K562 (cell line): ENCODE results near the gene VTA1. TPM values are rescaled to one million over a fixed set of nuclear protein-coding genes. Genes with fewer than 3 reads are reported as not detected.

Source experiments
- ATAC-seq: fragments of 200-7000 bp; cut with Tn5 transposase; 3 replicates; pipeline ENCODE4 v1.9.1; 2020; ENCODE audit warnings: moderate library complexity
- BruUV-seq: library from RNA; stranded (reverse); fragments of 400-500 nt; replicated peaks from 2 replicates; lab custom pipeline; 2021; lab: Mats Ljungman, UMichigan
- CTCF ChIA-PET: fragments of 300-600 bp; formaldehyde crosslinking; extraction: SDS; loops from one replicate; lab custom pipeline; 2021; ENCODE audit warnings: low intra/inter-chr PET ratio; lab: Yijun Ruan, JAX
- POLR2A ChIA-PET: fragments of 300-600, 350-650 bp; sonication (Branson Sonifier 250); formaldehyde crosslinking; extraction: SDS; loops from one replicate; lab custom pipeline; 2021; ENCODE audit warnings: antibody characterized with exemption, inconsistent platforms; lab: Yijun Ruan, JAX
- DNase-seq, 4 experiments: peaks; one replicate each; pipeline versions ENCODE4 v3.0.0 to v3.0.0-alpha.2; 2011 to 2018; ENCODE audit warnings: low spot score in 3 of 4, mixed read lengths in 3 of 4; ENCODE audit errors: extremely low read depth in 1 of 4
- FAIRE-seq: peaks from 2 replicates; lab custom pipeline; 2011; peaks lifted over from hg19 to GRCh38; lab: Jason Lieb, UNC
- H2AFZ ChIP-seq: 2 replicates; pipeline ENCODE4 v1.6.0; 2011; ENCODE audit warnings: low read depth, low read length, control low read depth, inconsistent platforms
- H3K27ac ChIP-seq: fragments of 200-600 bp; 3 replicates; pipeline ENCODE4 v1.8.0; 2011; ENCODE audit warnings: low read depth, mild to moderate bottlenecking, control low read depth, inconsistent platforms, low read length, moderate library complexity, mixed read lengths; ENCODE audit errors: extremely low read depth
- H3K27me3 ChIP-seq, 2 experiments: fragments of 300-600 bp in 1 of 2; 2 replicates in 1 of 2; 3 replicates in 1 of 2; pipeline versions ENCODE4 v1.6.0 to v1.8.0; 2011; ENCODE audit warnings: inconsistent platforms in 2 of 2, low read length in 2 of 2, mild to moderate bottlenecking in 1 of 2, mixed read lengths in 1 of 2, moderate library complexity in 1 of 2; ENCODE audit not compliant: control insufficient read depth in 2 of 2, insufficient read depth in 2 of 2
- H3K36me3 ChIP-seq: fragments of 300-600 bp; 3 replicates; pipeline ENCODE4 v1.8.0; 2011; ENCODE audit warnings: mild to moderate bottlenecking, low read length, inconsistent platforms; ENCODE audit not compliant: control insufficient read depth, insufficient read depth
- H3K4me1 ChIP-seq, 2 experiments: fragments of 200-600 bp in 1 of 2; replicated peaks in 1 of 2; 2 replicates in 1 of 2; 3 replicates in 1 of 2; pipeline versions ENCODE4 v1.5.1 to v1.8.0; 2011; ENCODE audit warnings: inconsistent platforms in 2 of 2, low read length in 2 of 2, mild to moderate bottlenecking in 1 of 2, mixed read lengths in 1 of 2, moderate library complexity in 1 of 2; ENCODE audit not compliant: control insufficient read depth in 2 of 2, insufficient read depth in 2 of 2
- H3K4me2 ChIP-seq: 2 replicates; pipeline ENCODE4 v1.6.1; 2011; ENCODE audit warnings: low read length, control low read depth, inconsistent platforms, mixed read lengths; ENCODE audit not compliant: insufficient read depth
- H3K4me3 ChIP-seq: fragments of 200-600 bp; sonication (generic), shearing (Covaris generic); 2 replicates; pipeline ENCODE4 v1.5.1; 2016; ENCODE audit warnings: control low read depth, inconsistent platforms
- H3K79me2 ChIP-seq: fragments of 200-600 bp; 3 replicates; pipeline ENCODE4 v1.8.0; 2011; ENCODE audit warnings: low read length, inconsistent platforms; ENCODE audit not compliant: control insufficient read depth, insufficient read depth
- H3K9ac ChIP-seq, 2 experiments: 2 replicates each; pipeline versions ENCODE4 v1.6.0 to v1.6.1; 2011; ENCODE audit warnings: low read depth in 2 of 2, low read length in 2 of 2, control low read depth in 1 of 2, inconsistent platforms in 1 of 2, mild to moderate bottlenecking in 1 of 2, mixed read lengths in 1 of 2; ENCODE audit not compliant: insufficient read depth in 1 of 2
- H3K9me1 ChIP-seq: one replicate; pipeline ENCODE4 v1.6.0; 2011; ENCODE audit warnings: inconsistent platforms, mild to moderate bottlenecking, low read length, moderate library complexity; ENCODE audit not compliant: control insufficient read depth, insufficient read depth
- H3K9me3 ChIP-seq: replicated peaks from 2 replicates; pipeline ENCODE4 v1.5.1; 2011; ENCODE audit warnings: low read depth, low read length, inconsistent platforms; ENCODE audit not compliant: control insufficient read depth, insufficient read depth
- H4K20me1 ChIP-seq: replicated peaks from 2 replicates; pipeline ENCODE4 v1.6.1; 2011; ENCODE audit warnings: low read length, inconsistent platforms, mixed read lengths; ENCODE audit not compliant: control insufficient read depth, insufficient read depth
- CBFA2T2 ChIP-seq: fragments of 450-650 bp; conservative IDR thresholded peaks from 2 replicates; pipeline ENCODE4 v1.6.1; 2017; ENCODE audit warnings: mild to moderate bottlenecking
- CBX3 ChIP-seq, 2 experiments: IDR thresholded peaks; 1 replicate in 1 of 2; 2 replicates in 1 of 2; pipeline ENCODE4 v1.6.1; 2012; ENCODE audit warnings: inconsistent platforms in 2 of 2, low read length in 2 of 2, borderline replicate concordance in 1 of 2, control low read depth in 1 of 2
- CEBPB ChIP-seq: fragments of 450-650 bp; IDR thresholded peaks from 2 replicates; pipeline ENCODE4 v1.6.1; 2016; ENCODE audit warnings: missing genetic modification characterization, missing compliant biosample characterization
- CTBP1 ChIP-seq: fragments of 450-650 bp; IDR thresholded peaks from 2 replicates; pipeline ENCODE4 v1.6.1; 2016; ENCODE audit warnings: borderline replicate concordance
- NFRKB ChIP-seq: fragments of 450-650 bp; IDR thresholded peaks from 2 replicates; pipeline ENCODE4 v1.6.1; 2016; ENCODE audit warnings: low read depth
- PPARD ChIP-seq: fragments of 250-450 bp; sonication (Bioruptor Pico); IDR thresholded peaks from 2 replicates; pipeline ENCODE4 v1.8.0; 2022; ENCODE audit warnings: inconsistent platforms, mild to moderate bottlenecking, moderate library complexity
- RBM15 ChIP-seq: fragments of 200-400 bp; formaldehyde crosslinking; IDR thresholded peaks from 2 replicates; pipeline ENCODE4 v1.6.1; 2018; ENCODE audit warnings: mild to moderate bottlenecking, low read length, moderate library complexity; ENCODE audit not compliant: insufficient read depth
- RBM17 ChIP-seq: fragments of 200-400 bp; formaldehyde crosslinking; IDR thresholded peaks from 2 replicates; pipeline ENCODE4 v1.6.1; 2017; ENCODE audit warnings: low read depth, mild to moderate bottlenecking, low read length, borderline replicate concordance
- SIRT6 ChIP-seq: IDR thresholded peaks from one replicate; pipeline ENCODE4 v1.6.1; 2012; ENCODE audit warnings: low read depth, mild to moderate bottlenecking, control low read depth, inconsistent platforms, low read length, moderate library complexity
- ZC3H8 ChIP-seq: fragments of 450-650 bp; IDR thresholded peaks from 2 replicates; pipeline ENCODE4 v1.6.1; 2017
- ZNF224 ChIP-seq: sonication (generic); formaldehyde crosslinking; IDR thresholded peaks from 2 replicates; pipeline ENCODE4 v1.8.0; 2022; ENCODE audit warnings: mild to moderate bottlenecking, missing genetic modification reagents
- ZNF384 ChIP-seq: IDR thresholded peaks from 2 replicates; pipeline ENCODE4 v1.6.1; 2012; ENCODE audit warnings: low read depth, low read length, improper control_type of control experiment
- ZZZ3 ChIP-seq: fragments of 450-650 bp; IDR thresholded peaks from 2 replicates; pipeline ENCODE4 v1.6.1; 2016; ENCODE audit warnings: antibody characterized with exemption, mild to moderate bottlenecking, moderate library complexity
- in situ Hi-C: fragments of 300-500 bp; cut with MboI; formaldehyde crosslinking; loops from 4 replicates; pipeline ENCODE4 v1.15.0; 2018; ENCODE audit warnings: inconsistent platforms, mixed read lengths
- intact Hi-C: fragments of 100-400 bp; cut with micrococcal nuclease; formaldehyde crosslinking; loops from 2 replicates; pipeline ENCODE4 v1.14.2; 2022
- polyA plus RNA-seq, 8 experiments: library from polyadenylated mRNA; depleted of rRNA in 4 of 8; stranded (reverse) in 5 of 8; unstranded in 3 of 8; fragments of >200 nt; fragmentation: Nextera tagmentation in 2 of 8; fragmentation: Illumina TruSeq in 1 of 8; extraction: Ambion mirVana in 2 of 8; extraction: Trizol in 1 of 8; gene quantifications; 2 replicates each; pipeline versions ENCODE4 v1.2.1 to v1.2.3, GENCODE V29; 2011 to 2014; ENCODE audit warnings: inconsistent platforms in 1 of 8, missing spikeins in 1 of 8
- total RNA-seq, 7 experiments: library from RNA; depleted of rRNA in 6 of 7; stranded (reverse); fragments of >200 nt in 6 of 7; fragmentation: Illumina TruSeq in 2 of 7; extraction: Trizol in 2 of 7; gene quantifications; 2 replicates each; pipeline versions ENCODE4 v1.2.1 to v1.2.3, GENCODE V29; 2011 to 2021; ENCODE audit warnings: low replicate concordance in 1 of 7
- TF ChIP-seq, protein P1 (sequence below): fragments of 150-350 bp; IDR thresholded peaks from 2 replicates; pipeline ENCODE4 v1.6.1; 2014; ENCODE audit warnings: low read depth, mild to moderate bottlenecking, low read length, borderline replicate concordance
- TF ChIP-seq, protein P2 (sequence below): fragments of 250-450 bp; sonication (Bioruptor Pico); IDR thresholded peaks from 2 replicates; pipeline ENCODE4 v1.8.0; 2022; ENCODE audit warnings: inconsistent platforms
- TF ChIP-seq, protein P3 (sequence below): fragments of 250-450 bp; sonication (Bioruptor Pico); IDR thresholded peaks from 2 replicates; pipeline ENCODE4 v1.8.0; 2022; ENCODE audit warnings: moderate library complexity, mild to moderate bottlenecking, inconsistent platforms

Gene VTA1
- total and polyA plus RNA-seq, 9 of the 15 experiments (the other 6 are each of a cell fraction or from before 2014, with no cell fraction given): 47.8 to 182 (median 84.6) TPM

DNA sequence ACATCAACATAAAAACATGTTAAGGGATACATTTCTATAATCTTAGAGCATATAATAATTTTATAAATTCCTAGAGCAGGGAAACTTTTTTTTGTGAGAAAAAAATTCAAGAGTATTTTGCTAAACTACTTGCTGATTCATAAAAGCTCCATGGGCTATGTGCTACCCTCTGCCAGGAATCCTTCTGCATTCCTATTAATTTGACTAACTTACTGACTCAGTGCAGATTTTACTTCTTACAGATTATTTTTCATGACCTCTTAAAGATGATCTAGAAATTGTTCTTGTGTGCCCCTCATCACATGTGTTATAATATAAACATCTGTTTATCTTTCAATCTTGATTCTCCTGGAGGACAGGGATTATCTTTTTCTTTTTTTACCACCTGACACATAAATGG is 5.7 kb downstream of the VTA1 start:
- in situ Hi-C loops: no loop called here
- no peak for FAIRE-seq
- CTCF ChIA-PET: no interaction called here
- TF ChIP-seq ZNF224 (no peak), CEBPB (no peak), ZNF384 (no peak), ZC3H8 (no peak), RBM15 (no peak), RBM17 (no peak), ZZZ3 (no peak), PPARD (CRISPR knock-in tag) (no peak), SIRT6 (no peak), NFRKB (no peak), CBFA2T2 (no peak), CTBP1 (no peak), CBX3 (IDR thresholded peaks at IDR 0.05; ENCODE audit: borderline replicate concordance in 1 of 2, low read length in 2 of 2) (no peak)
- TF ChIP-seq, protein P1, sequence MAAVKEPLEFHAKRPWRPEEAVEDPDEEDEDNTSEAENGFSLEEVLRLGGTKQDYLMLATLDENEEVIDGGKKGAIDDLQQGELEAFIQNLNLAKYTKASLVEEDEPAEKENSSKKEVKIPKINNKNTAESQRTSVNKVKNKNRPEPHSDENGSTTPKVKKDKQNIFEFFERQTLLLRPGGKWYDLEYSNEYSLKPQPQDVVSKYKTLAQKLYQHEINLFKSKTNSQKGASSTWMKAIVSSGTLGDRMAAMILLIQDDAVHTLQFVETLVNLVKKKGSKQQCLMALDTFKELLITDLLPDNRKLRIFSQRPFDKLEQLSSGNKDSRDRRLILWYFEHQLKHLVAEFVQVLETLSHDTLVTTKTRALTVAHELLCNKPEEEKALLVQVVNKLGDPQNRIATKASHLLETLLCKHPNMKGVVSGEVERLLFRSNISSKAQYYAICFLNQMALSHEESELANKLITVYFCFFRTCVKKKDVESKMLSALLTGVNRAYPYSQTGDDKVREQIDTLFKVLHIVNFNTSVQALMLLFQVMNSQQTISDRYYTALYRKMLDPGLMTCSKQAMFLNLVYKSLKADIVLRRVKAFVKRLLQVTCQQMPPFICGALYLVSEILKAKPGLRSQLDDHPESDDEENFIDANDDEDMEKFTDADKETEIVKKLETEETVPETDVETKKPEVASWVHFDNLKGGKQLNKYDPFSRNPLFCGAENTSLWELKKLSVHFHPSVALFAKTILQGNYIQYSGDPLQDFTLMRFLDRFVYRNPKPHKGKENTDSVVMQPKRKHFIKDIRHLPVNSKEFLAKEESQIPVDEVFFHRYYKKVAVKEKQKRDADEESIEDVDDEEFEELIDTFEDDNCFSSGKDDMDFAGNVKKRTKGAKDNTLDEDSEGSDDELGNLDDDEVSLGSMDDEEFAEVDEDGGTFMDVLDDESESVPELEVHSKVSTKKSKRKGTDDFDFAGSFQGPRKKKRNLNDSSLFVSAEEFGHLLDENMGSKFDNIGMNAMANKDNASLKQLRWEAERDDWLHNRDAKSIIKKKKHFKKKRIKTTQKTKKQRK: no peak
- TF ChIP-seq, protein P2, sequence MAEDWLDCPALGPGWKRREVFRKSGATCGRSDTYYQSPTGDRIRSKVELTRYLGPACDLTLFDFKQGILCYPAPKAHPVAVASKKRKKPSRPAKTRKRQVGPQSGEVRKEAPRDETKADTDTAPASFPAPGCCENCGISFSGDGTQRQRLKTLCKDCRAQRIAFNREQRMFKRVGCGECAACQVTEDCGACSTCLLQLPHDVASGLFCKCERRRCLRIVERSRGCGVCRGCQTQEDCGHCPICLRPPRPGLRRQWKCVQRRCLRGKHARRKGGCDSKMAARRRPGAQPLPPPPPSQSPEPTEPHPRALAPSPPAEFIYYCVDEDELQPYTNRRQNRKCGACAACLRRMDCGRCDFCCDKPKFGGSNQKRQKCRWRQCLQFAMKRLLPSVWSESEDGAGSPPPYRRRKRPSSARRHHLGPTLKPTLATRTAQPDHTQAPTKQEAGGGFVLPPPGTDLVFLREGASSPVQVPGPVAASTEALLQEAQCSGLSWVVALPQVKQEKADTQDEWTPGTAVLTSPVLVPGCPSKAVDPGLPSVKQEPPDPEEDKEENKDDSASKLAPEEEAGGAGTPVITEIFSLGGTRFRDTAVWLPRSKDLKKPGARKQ (CRISPR knock-in tag): no peak
- TF ChIP-seq, protein P3, sequence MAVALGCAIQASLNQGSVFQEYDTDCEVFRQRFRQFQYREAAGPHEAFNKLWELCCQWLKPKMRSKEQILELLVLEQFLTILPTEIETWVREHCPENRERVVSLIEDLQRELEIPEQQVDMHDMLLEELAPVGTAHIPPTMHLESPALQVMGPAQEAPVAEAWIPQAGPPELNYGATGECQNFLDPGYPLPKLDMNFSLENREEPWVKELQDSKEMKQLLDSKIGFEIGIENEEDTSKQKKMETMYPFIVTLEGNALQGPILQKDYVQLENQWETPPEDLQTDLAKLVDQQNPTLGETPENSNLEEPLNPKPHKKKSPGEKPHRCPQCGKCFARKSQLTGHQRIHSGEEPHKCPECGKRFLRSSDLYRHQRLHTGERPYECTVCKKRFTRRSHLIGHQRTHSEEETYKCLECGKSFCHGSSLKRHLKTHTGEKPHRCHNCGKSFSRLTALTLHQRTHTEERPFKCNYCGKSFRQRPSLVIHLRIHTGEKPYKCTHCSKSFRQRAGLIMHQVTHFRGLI: no peak

More for the DNA sequence above, 5.7 kb downstream of the VTA1 start:
- no peak overlapping the region for H2AFZ ChIP-seq
- no peaks in the 10 kb centered on the region for H3K27me3 ChIP-seq
- no peaks in the 10 kb centered on the region; the same call in 1 of the 2 replicates for H4K20me1 ChIP-seq
- peaks cover 0 to 3% of the 10 kb centered on the region in 2 experiments; a peak in 2 of 5 replicates for H3K4me1 ChIP-seq
- no peaks in the 10 kb centered on the region for H3K9me1 ChIP-seq
- BruUV-seq: no TSS peak
- no peak overlapping the region for H3K9ac ChIP-seq
- H3K79me2 ChIP-seq: peaks cover 92% of the 10 kb centered on the region
- peaks cover 7% of the 10 kb centered on the region; the same call in 1 of the 3 replicates for H3K36me3 ChIP-seq
- H3K4me3 ChIP-seq: no peak overlapping the region
- ATAC-seq: no peak
- no peak overlapping the region for H3K27ac ChIP-seq
- POLR2A ChIA-PET: no interaction called here
- no peak overlapping the region for H3K4me2 ChIP-seq
- intact Hi-C loops: no loop called here
- H3K9me3 ChIP-seq: no peaks in the 10 kb centered on the region
- no peak for DNase-seq
